H1 (cell line): ENCODE measurements around the gene PSMB4. TPM values are rescaled to one million over a fixed set of nuclear protein-coding genes. Genes with fewer than 3 reads are reported as not detected.

Source experiments
- CTCF ChIA-PET: fragments of 300-600 bp; sonication (Branson Sonifier 250); formaldehyde crosslinking; loops from one replicate; lab custom pipeline; 2021; ENCODE audit not compliant: partially characterized antibody; lab: Charles Lee
- POLR2A ChIA-PET: fragments of 300-600 bp; sonication (Branson Sonifier 250); formaldehyde crosslinking; loops from one replicate; lab custom pipeline; 2021; ENCODE audit warnings: inconsistent platforms; ENCODE audit not compliant: partially characterized antibody; lab: Charles Lee
- DNase-seq, 2 experiments: peaks; one replicate each; pipeline versions ENCODE4 v3.0.0 to v3.0.0-alpha.2; 2010 to 2022; ENCODE audit warnings: low spot score in 2 of 2, low read depth in 1 of 2, mixed read lengths in 1 of 2
- FAIRE-seq: peaks from 2 replicates; lab custom pipeline; 2011; peaks lifted over from hg19 to GRCh38; lab: Jason Lieb, UNC
- H2AFZ ChIP-seq: 2 replicates; pipeline ENCODE4 v1.8.1; 2012; ENCODE audit warnings: low read length, inconsistent platforms
- H2AK5ac ChIP-seq: 2 replicates; pipeline ENCODE4 v1.6.1; 2013; ENCODE audit warnings: low read depth, low read length
- H2BK120ac ChIP-seq: replicated peaks from 2 replicates; pipeline ENCODE3; 2013; ENCODE audit warnings: low read depth, low read length, inconsistent platforms
- H2BK12ac ChIP-seq: 2 replicates; pipeline ENCODE4 v1.6.1; 2013; ENCODE audit warnings: low read depth, low read length
- H2BK15ac ChIP-seq: 2 replicates; pipeline ENCODE4 v1.6.1; 2013; ENCODE audit warnings: low read length
- H2BK20ac ChIP-seq: 2 replicates; pipeline ENCODE4 v1.6.1; 2013; ENCODE audit warnings: low read length
- H2BK5ac ChIP-seq: 2 replicates; pipeline ENCODE4 v1.6.1; 2013; ENCODE audit warnings: low read depth, low read length
- H3K14ac ChIP-seq: 2 replicates; pipeline ENCODE4 v1.6.1; 2013; ENCODE audit warnings: inconsistent platforms; ENCODE audit not compliant: insufficient read length
- H3K18ac ChIP-seq: 2 replicates; pipeline ENCODE4 v1.6.1; 2013; ENCODE audit warnings: low read length; ENCODE audit errors: extremely low read depth
- H3K23ac ChIP-seq: 2 replicates; pipeline ENCODE4 v1.6.1; 2013; ENCODE audit warnings: inconsistent platforms; ENCODE audit not compliant: insufficient read length
- H3K23me2 ChIP-seq: 2 replicates; pipeline ENCODE4 v1.6.1; 2013; ENCODE audit warnings: low read depth, low read length
- H3K27ac ChIP-seq: 2 replicates; pipeline ENCODE4 v1.6.1; 2011; ENCODE audit warnings: low read depth, low read length, inconsistent platforms
- H3K27me3 ChIP-seq, 4 experiments: replicated peaks in 1 of 4; 1 replicate in 1 of 4; 2 replicates in 3 of 4; pipeline versions ENCODE4 v1.6.1 to v1.8.1; 2011 to 2013; ENCODE audit warnings: low read length in 3 of 4, mild to moderate bottlenecking in 3 of 4, inconsistent platforms in 2 of 4, mixed read lengths in 2 of 4, moderate library complexity in 1 of 4; ENCODE audit not compliant: control insufficient read depth in 3 of 4, insufficient read depth in 3 of 4; ENCODE audit errors: extremely low read depth in 1 of 4
- H3K36me3 ChIP-seq, 4 experiments: 2 replicates each; pipeline versions ENCODE4 v1.6.1 to v1.8.1; 2011 to 2013; ENCODE audit warnings: mild to moderate bottlenecking in 4 of 4, low read length in 3 of 4, moderate library complexity in 2 of 4, control low read depth in 1 of 4, inconsistent platforms in 1 of 4; ENCODE audit not compliant: insufficient read depth in 4 of 4, control insufficient read depth in 2 of 4
- H3K4ac ChIP-seq: replicated peaks from 2 replicates; pipeline ENCODE3; 2013; ENCODE audit warnings: low read length, low read depth, mixed read lengths, inconsistent platforms; ENCODE audit not compliant: insufficient read length
- H3K4me1 ChIP-seq, 4 experiments: replicated peaks in 1 of 4; 1 replicate in 1 of 4; 2 replicates in 3 of 4; pipeline versions ENCODE4 v1.6.1 to v1.8.1; 2011 to 2013; ENCODE audit warnings: low read length in 3 of 4, inconsistent platforms in 2 of 4, mixed read lengths in 1 of 4; ENCODE audit not compliant: insufficient read depth in 4 of 4, control insufficient read depth in 3 of 4
- H3K4me2 ChIP-seq, 2 experiments: 2 replicates each; pipeline versions ENCODE4 v1.6.1 to v1.8.1; 2011 to 2013; ENCODE audit warnings: low read depth in 2 of 2, low read length in 2 of 2, control low read depth in 1 of 2, inconsistent platforms in 1 of 2, mild to moderate bottlenecking in 1 of 2; ENCODE audit not compliant: insufficient read depth in 1 of 2
- H3K4me3 ChIP-seq, 4 experiments: fragments of 200-600, 300-600 bp in 1 of 4; sonication (generic), shearing (Covaris generic), sonication (Bioruptor Twin) in 1 of 4; 2 replicates each; pipeline versions ENCODE4 v1.5.1 to v1.8.1; 2011 to 2016; ENCODE audit warnings: low read length in 4 of 4, low read depth in 3 of 4, control low read depth in 2 of 4, inconsistent platforms in 2 of 4, mild to moderate bottlenecking in 2 of 4, mixed read lengths in 1 of 4, moderate library complexity in 1 of 4; ENCODE audit not compliant: insufficient read depth in 2 of 4; ENCODE audit errors: extremely low read depth in 1 of 4
- H3K56ac ChIP-seq: replicated peaks from 2 replicates; pipeline ENCODE3; 2013; ENCODE audit warnings: low read depth, mild to moderate bottlenecking, mixed read lengths, low read length, inconsistent platforms; ENCODE audit not compliant: insufficient read length
- H3K79me1 ChIP-seq: 2 replicates; pipeline ENCODE4 v1.6.1; 2013; ENCODE audit warnings: low read depth, low read length, control low read depth
- H3K79me2 ChIP-seq, 2 experiments: 2 replicates each; pipeline versions ENCODE4 v1.6.1 to v1.8.1; 2012 to 2013; ENCODE audit warnings: low read length in 2 of 2, mild to moderate bottlenecking in 2 of 2, inconsistent platforms in 1 of 2; ENCODE audit not compliant: insufficient read depth in 2 of 2, control insufficient read depth in 1 of 2
- H3K9ac ChIP-seq, 4 experiments: replicated peaks in 1 of 4; 1 replicate in 1 of 4; 2 replicates in 3 of 4; pipeline versions ENCODE4 v1.6.1 to v1.8.1; 2011 to 2013; ENCODE audit warnings: low read depth in 3 of 4, low read length in 3 of 4, control low read depth in 2 of 4, mild to moderate bottlenecking in 2 of 4, moderate library complexity in 2 of 4, inconsistent platforms in 1 of 4; ENCODE audit errors: extremely low read depth in 1 of 4
- H3K9me3 ChIP-seq, 2 experiments: 2 replicates each; pipeline versions ENCODE4 v1.6.1 to v1.8.1; 2012 to 2013; ENCODE audit warnings: mild to moderate bottlenecking in 2 of 2, moderate library complexity in 2 of 2, control low read depth in 1 of 2, inconsistent platforms in 1 of 2, low read depth in 1 of 2, low read length in 1 of 2, mixed read lengths in 1 of 2; ENCODE audit not compliant: insufficient read depth in 2 of 2
- H4K20me1 ChIP-seq, 2 experiments: replicated peaks in 1 of 2; 2 replicates each; pipeline versions ENCODE3 to v1.8.1; 2011 to 2013; ENCODE audit warnings: inconsistent platforms in 2 of 2, low read length in 2 of 2, mild to moderate bottlenecking in 1 of 2; ENCODE audit not compliant: insufficient read depth in 2 of 2, control insufficient read depth in 1 of 2
- H4K5ac ChIP-seq: 2 replicates; pipeline ENCODE4 v1.6.1; 2013; ENCODE audit warnings: low read length, low read depth, mixed read lengths, inconsistent platforms; ENCODE audit not compliant: insufficient read length
- H4K8ac ChIP-seq: 2 replicates; pipeline ENCODE4 v1.8.0; 2013; ENCODE audit warnings: mild to moderate bottlenecking, moderate library complexity, low read length, inconsistent platforms; ENCODE audit not compliant: insufficient read depth; ENCODE audit errors: extremely low read depth
- H4K91ac ChIP-seq: replicated peaks from 2 replicates; pipeline ENCODE3; 2013; ENCODE audit warnings: low read length, mixed read lengths, inconsistent platforms; ENCODE audit not compliant: insufficient read length
- CBX8 ChIP-seq: fragments of 300-800, 300-1000 bp; sonication (generic); IDR thresholded peaks from 2 replicates; pipeline ENCODE4 v1.7.1; 2016; ENCODE audit warnings: low read depth, low read length, borderline replicate concordance
- CHD2 ChIP-seq: IDR thresholded peaks from 2 replicates; pipeline ENCODE4 v1.6.1; 2012; ENCODE audit warnings: low read length, improper control_type of control experiment
- E2F6 ChIP-seq: IDR thresholded peaks from 2 replicates; pipeline ENCODE4 v1.6.1; 2012; ENCODE audit warnings: inconsistent platforms
- EGR1 ChIP-seq: IDR thresholded peaks from 2 replicates; pipeline ENCODE4 v1.6.1; 2011; ENCODE audit warnings: low read depth, low read length, borderline replicate concordance
- HDAC6 ChIP-seq: IDR thresholded peaks from one replicate; pipeline ENCODE4 v1.7.1; 2012; ENCODE audit warnings: low read depth, mild to moderate bottlenecking, inconsistent platforms, low read length, moderate library complexity
- KDM5A ChIP-seq: fragments of 200-600 bp; IDR thresholded peaks from 2 replicates; pipeline ENCODE4 v1.7.1; 2012; ENCODE audit warnings: mild to moderate bottlenecking, low read length, inconsistent platforms, mixed read lengths
- POU5F1 ChIP-seq: IDR thresholded peaks from 2 replicates; pipeline ENCODE4 v1.6.1; 2011; ENCODE audit warnings: low read depth, mild to moderate bottlenecking, low read length, moderate library complexity
- RBBP5 ChIP-seq: IDR thresholded peaks from 2 replicates; pipeline ENCODE4 v1.7.1; 2012; ENCODE audit warnings: low read depth, mild to moderate bottlenecking, inconsistent platforms, low read length, moderate library complexity, borderline replicate concordance
- SIN3A ChIP-seq, 2 experiments: IDR thresholded peaks in 1 of 2; conservative IDR thresholded peaks in 1 of 2; 2 replicates each; pipeline ENCODE4 v1.6.1; 2011 to 2012; ENCODE audit warnings: low read length in 2 of 2, improper control_type of control experiment in 1 of 2, low read depth in 1 of 2, mild to moderate bottlenecking in 1 of 2
- SIRT6 ChIP-seq: IDR thresholded peaks from one replicate; pipeline ENCODE4 v1.7.1; 2012; ENCODE audit warnings: low read length, inconsistent platforms
- SP1 ChIP-seq: IDR thresholded peaks from 2 replicates; pipeline ENCODE4 v1.6.1; 2011; ENCODE audit warnings: low read depth, low read length
- WGBS, 2 experiments: shearing (Covaris generic) in 1 of 2; methylation state at CpG; one replicate each; pipeline versions ENCODE4 v1.1.6 to v1.1.7; 2013 to 2015; ENCODE audit warnings: low lambda C conversion rate in 2 of 2, mixed read lengths in 2 of 2, inconsistent platforms in 1 of 2, low coverage in 1 of 2, missing lambda C conversion rate in 1 of 2; ENCODE audit not compliant: insufficient replicate concordance in 2 of 2, insufficient coverage in 1 of 2, insufficient read length in 1 of 2; ENCODE audit errors: extremely low coverage in 1 of 2, missing lambda C conversion rate in 1 of 2; 5-methylcytosine and 5-hydroxymethylcytosine counted together
- polyA plus RNA-seq, 7 experiments: library from polyadenylated mRNA; depleted of rRNA in 3 of 7; stranded (reverse) in 5 of 7; unstranded in 2 of 7; fragments of >200 nt in 5 of 7; fragments of 200-250 nt in 2 of 7; gene quantifications; 1 replicate in 5 of 7; 2 replicates in 1 of 7; 4 replicates in 1 of 7; pipeline versions ENCODE4 v1.2.1 to v1.2.3, GENCODE V29; 2011 to 2013; ENCODE audit warnings: missing spikeins in 2 of 7, mixed read lengths in 2 of 7
- total RNA-seq: library from RNA; stranded (reverse); fragmentation: NEBNext Ultra II Directional; extraction: Animal tissue kit (Norgen Biotek cat#: 25700); gene quantifications from 2 replicates; pipeline ENCODE4 v1.2.1, GENCODE V29; 2021

The PSMB4 gene
- total and polyA plus RNA-seq, 2 of the 8 experiments (the other 6 are each of a cell fraction or from before 2014, with no cell fraction given): 430 to 1,098 TPM

DNA sequence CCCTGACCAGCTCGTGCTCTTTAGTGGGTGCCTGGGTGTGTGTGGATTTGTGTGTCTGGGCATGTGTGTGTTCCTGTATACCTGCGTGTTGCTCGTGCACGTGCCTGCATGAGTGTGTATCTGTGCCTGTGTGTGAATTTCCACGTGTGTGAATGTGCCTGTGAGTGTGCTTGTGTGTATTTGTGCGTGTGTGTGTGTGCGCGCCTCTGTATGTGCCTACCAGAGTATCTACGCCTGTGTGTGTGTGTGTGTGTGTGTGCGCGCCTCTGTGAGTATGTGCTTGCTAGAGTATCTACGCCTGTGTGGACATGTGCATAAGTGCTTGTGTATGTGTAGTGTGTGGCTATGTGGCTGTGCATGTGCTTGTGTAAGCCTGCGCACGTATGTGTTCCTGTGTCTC lies 26.2 kb upstream of the PSMB4 start:
- Histone ChIP-seq H3K23me2 (peaks cover 2% of the 10 kb centered on the region; the same call in 1 of the 2 replicates), H3K79me1 (no peaks in the 10 kb centered on the region), H2BK12ac (peak overlapping the region; percentile 13; the same call in 1 of the 2 replicates), H2AFZ (peak overlapping the region; percentile 14; the same call in 1 of the 2 replicates), H2AK5ac (0 out of 2 replicates have a peak overlapping the region, but pooled peaks have one; percentile 1), H2BK20ac (no peak overlapping the region; the same call in 1 of the 2 replicates), H3K56ac (peak overlapping the region; percentile 53)
- FAIRE-seq: no peak
- TF ChIP-seq RBBP5 (no peak), HDAC6 (no peak), E2F6 (no peak), POU5F1 (no peak), SIN3A (conservative IDR thresholded peaks at IDR 0.05 in 1 of 2, IDR thresholded peaks at IDR 0.05 in 1 of 2; ENCODE audit: low read depth in 1 of 2, low read length in 2 of 2) (no peak), SIRT6 (no peak), SP1 (no peak), EGR1 (no peak), CBX8 (no peak), KDM5A (no peak), CHD2 (no peak)
- TF ChIP-seq, all 59 proteins: peak for 0
- H3K36me3 ChIP-seq: no peaks in the 10 kb centered on the region; a peak in 1 of 8 replicates
- H3K9ac ChIP-seq: peak overlapping the region in 2 of 4 experiments; percentile 28 to 49; a peak in 3 of 7 replicates
- H3K18ac ChIP-seq: no peak overlapping the region
- H3K14ac ChIP-seq: no peak overlapping the region
- H2BK5ac ChIP-seq: no peak overlapping the region
- POLR2A ChIA-PET: interaction anchor here (0.6 to 2.1 kb wide), 8 partner anchors 8 to 76 kb away, joined by 3 to 12 read pairs (median 4); partner anchors contain the start of genes PI4KB, PSMB4 and RFX5
- CTCF ChIA-PET: interaction anchor here (0.7 to 1.3 kb wide), 3 partner anchors 25 to 34 kb away, joined by 3 read pairs; no protein-coding TSS in a partner anchor
- H3K4me2 ChIP-seq: no peak overlapping the region; a peak in 1 of 4 replicates
- H2BK120ac ChIP-seq: peak overlapping the region; percentile 85
- H3K4me1 ChIP-seq: peaks cover 0 to 11% (median 8%) of the 10 kb centered on the region in 4 experiments; a peak in 6 of 7 replicates
- H3K4ac ChIP-seq: peak overlapping the region; percentile 96
- no peak overlapping the region for H3K23ac ChIP-seq
- H4K20me1 ChIP-seq: no peaks in the 10 kb centered on the region
- no peaks in the 10 kb centered on the region for H3K27me3 ChIP-seq
- peak overlapping the region; percentile 14; the same call in 1 of the 2 replicates for H4K8ac ChIP-seq
- H3K27ac ChIP-seq: no peak overlapping the region
- H4K91ac ChIP-seq: peak overlapping the region; percentile 77
- no peak overlapping the region for H3K4me3 ChIP-seq
- DNase-seq: no peak
- H3K9me3 ChIP-seq: no peaks in the 10 kb centered on the region
- no peak overlapping the region for H4K5ac ChIP-seq
- H3K79me2 ChIP-seq: no peaks in the 10 kb centered on the region
- 96% methylated on average over 14 of the region's 14 CpGs; no CpG with 5 or more reads in 1 of the 2 experiments for whole genome bisulfite sequencing, 2 experiments
- H2BK15ac ChIP-seq: peak overlapping the region; percentile 95; the same call in 1 of the 2 replicates
